Natural killer cell (primary cell): ENCODE results near the gene NTM. TPM values are rescaled to one million over a fixed set of nuclear protein-coding genes. Genes with fewer than 3 reads are reported as not detected.

Experiments used
- ATAC-seq, 3 donors: fragments of 150-1000 bp in 2 of 3; fragments of 200-7000 bp in 1 of 3; cut with Tn5 transposase; 1 replicate in 1 of 3; 2 replicates in 2 of 3; pipeline ENCODE4 v1.10.0; 2021; ENCODE audit warnings: mild to moderate bottlenecking in 2 of 3, moderate library complexity in 2 of 3
- DNase-seq, 2 donors: peaks; one replicate each; pipeline versions ENCODE4 v3.0.0 to v3.0.0-alpha.2; 2013 to 2021; ENCODE audit warnings: mixed read lengths in 1 of 2
- H3K27ac ChIP-seq: one replicate; pipeline ENCODE4 v1.5.1; 2013; ENCODE audit warnings: mild to moderate bottlenecking, low read length
- H3K27me3 ChIP-seq: one replicate; pipeline ENCODE4 v1.6.1; 2013; ENCODE audit warnings: low read length; ENCODE audit not compliant: control insufficient read depth, insufficient read depth
- H3K36me3 ChIP-seq: one replicate; pipeline ENCODE4 v1.6.1; 2013; ENCODE audit warnings: low read length; ENCODE audit not compliant: control insufficient read depth, insufficient read depth
- H3K4me1 ChIP-seq: one replicate; pipeline ENCODE4 v1.6.1; 2013; ENCODE audit warnings: low read length; ENCODE audit not compliant: control insufficient read depth, insufficient read depth
- H3K4me3 ChIP-seq: one replicate; pipeline ENCODE4 v1.5.1; 2013; ENCODE audit warnings: low read length
- H3K9me3 ChIP-seq: one replicate; pipeline ENCODE4 v1.6.1; 2013; ENCODE audit warnings: low read length; ENCODE audit not compliant: control insufficient read depth, insufficient read depth
- H3K27ac Mint-ChIP-seq, 2 donors: one replicate each; pipeline ENCODE4 v1.8.0; 2022; ENCODE audit warnings: mild to moderate bottlenecking in 2 of 2, mixed read lengths in 2 of 2, moderate library complexity in 1 of 2
- H3K27me3 Mint-ChIP-seq, 2 donors: one replicate each; pipeline ENCODE4 v1.8.0; 2022; ENCODE audit warnings: low read depth in 2 of 2, mixed read lengths in 2 of 2
- H3K36me3 Mint-ChIP-seq: one replicate; pipeline ENCODE4 v1.8.0; 2022; ENCODE audit warnings: mixed read lengths
- H3K4me1 Mint-ChIP-seq, 2 donors: one replicate each; pipeline ENCODE4 v1.8.0; 2022; ENCODE audit warnings: mixed read lengths in 2 of 2
- H3K4me3 Mint-ChIP-seq: one replicate; pipeline ENCODE4 v1.8.0; 2022; ENCODE audit warnings: mild to moderate bottlenecking, moderate library complexity, mixed read lengths
- H3K9me3 Mint-ChIP-seq, 2 donors: one replicate each; pipeline ENCODE4 v1.8.0; 2022; ENCODE audit warnings: mixed read lengths in 2 of 2
- WGBS: methylation state at CpG from one replicate; pipeline ENCODE4 v1.1.7; 2013; ENCODE audit warnings: missing lambda C conversion rate; ENCODE audit not compliant: insufficient coverage; 5-methylcytosine and 5-hydroxymethylcytosine counted together
- intact Hi-C: fragments of 100-400 bp; cut with micrococcal nuclease; formaldehyde crosslinking; loops from one replicate; pipeline ENCODE4 v1.14.2; 2022
- total RNA-seq, 4 donors: library from RNA; stranded (reverse); fragments of 120-200 nt in 1 of 4; gene quantifications; one replicate each; pipeline versions ENCODE4 v1.2.3 to v1.2.4, GENCODE V29; 2013 to 2022
- TF ChIP-seq, protein P1 (sequence below): fragments of 200-600 bp; IDR thresholded peaks from one replicate; pipeline ENCODE4 v1.8.0; 2022; ENCODE audit warnings: antibody characterized with exemption

NTM gene
- total RNA-seq, 3 donors from 2014 or later (not counting 1 experiment from before 2014, with no cell fraction given): not detected

DNA sequence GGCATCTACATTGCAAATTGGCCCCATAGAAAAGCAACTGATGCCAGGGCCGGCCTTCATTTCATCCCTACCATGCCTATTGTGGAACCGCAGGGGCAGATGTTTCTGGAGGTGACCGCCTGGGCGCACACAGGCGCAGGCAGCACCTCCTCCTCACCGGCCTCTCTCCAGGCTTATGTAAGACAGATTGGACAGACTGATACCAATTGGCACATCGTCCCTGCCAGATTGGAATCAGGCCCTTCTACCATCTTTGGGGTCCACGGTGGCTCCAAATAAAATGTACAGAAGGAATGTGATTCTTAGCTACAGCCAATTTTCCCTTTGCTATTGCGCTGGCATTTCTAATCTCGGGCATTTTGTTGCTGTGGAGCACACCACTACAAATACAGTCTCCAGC, 732.6 kb downstream of the NTM start:
- Mint-ChIP-seq H3K27me3 (no peaks in the 10 kb centered on the region), H3K36me3 (no peaks in the 10 kb centered on the region), H3K4me3 (no peak overlapping the region), H3K9me3 (peaks cover 7 to 14% of the 10 kb centered on the region in 2 donors), H3K4me1 (no peaks in the 10 kb centered on the region), H3K27ac (no peak overlapping the region)
- Histone ChIP-seq H3K27me3 (no peaks in the 10 kb centered on the region), H3K4me3 (no peak overlapping the region), H3K27ac (no peak overlapping the region), H3K9me3 (peaks cover 6% of the 10 kb centered on the region), H3K4me1 (no peaks in the 10 kb centered on the region), H3K36me3 (no peaks in the 10 kb centered on the region)
- ATAC-seq (no peak), DNase-seq (no peak)
- TF ChIP-seq, protein P1, sequence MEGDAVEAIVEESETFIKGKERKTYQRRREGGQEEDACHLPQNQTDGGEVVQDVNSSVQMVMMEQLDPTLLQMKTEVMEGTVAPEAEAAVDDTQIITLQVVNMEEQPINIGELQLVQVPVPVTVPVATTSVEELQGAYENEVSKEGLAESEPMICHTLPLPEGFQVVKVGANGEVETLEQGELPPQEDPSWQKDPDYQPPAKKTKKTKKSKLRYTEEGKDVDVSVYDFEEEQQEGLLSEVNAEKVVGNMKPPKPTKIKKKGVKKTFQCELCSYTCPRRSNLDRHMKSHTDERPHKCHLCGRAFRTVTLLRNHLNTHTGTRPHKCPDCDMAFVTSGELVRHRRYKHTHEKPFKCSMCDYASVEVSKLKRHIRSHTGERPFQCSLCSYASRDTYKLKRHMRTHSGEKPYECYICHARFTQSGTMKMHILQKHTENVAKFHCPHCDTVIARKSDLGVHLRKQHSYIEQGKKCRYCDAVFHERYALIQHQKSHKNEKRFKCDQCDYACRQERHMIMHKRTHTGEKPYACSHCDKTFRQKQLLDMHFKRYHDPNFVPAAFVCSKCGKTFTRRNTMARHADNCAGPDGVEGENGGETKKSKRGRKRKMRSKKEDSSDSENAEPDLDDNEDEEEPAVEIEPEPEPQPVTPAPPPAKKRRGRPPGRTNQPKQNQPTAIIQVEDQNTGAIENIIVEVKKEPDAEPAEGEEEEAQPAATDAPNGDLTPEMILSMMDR: no peak
- intact Hi-C loops: no loop called here
- WGBS: 89% methylated on average over 10 of the region's 10 CpGs

DNA sequence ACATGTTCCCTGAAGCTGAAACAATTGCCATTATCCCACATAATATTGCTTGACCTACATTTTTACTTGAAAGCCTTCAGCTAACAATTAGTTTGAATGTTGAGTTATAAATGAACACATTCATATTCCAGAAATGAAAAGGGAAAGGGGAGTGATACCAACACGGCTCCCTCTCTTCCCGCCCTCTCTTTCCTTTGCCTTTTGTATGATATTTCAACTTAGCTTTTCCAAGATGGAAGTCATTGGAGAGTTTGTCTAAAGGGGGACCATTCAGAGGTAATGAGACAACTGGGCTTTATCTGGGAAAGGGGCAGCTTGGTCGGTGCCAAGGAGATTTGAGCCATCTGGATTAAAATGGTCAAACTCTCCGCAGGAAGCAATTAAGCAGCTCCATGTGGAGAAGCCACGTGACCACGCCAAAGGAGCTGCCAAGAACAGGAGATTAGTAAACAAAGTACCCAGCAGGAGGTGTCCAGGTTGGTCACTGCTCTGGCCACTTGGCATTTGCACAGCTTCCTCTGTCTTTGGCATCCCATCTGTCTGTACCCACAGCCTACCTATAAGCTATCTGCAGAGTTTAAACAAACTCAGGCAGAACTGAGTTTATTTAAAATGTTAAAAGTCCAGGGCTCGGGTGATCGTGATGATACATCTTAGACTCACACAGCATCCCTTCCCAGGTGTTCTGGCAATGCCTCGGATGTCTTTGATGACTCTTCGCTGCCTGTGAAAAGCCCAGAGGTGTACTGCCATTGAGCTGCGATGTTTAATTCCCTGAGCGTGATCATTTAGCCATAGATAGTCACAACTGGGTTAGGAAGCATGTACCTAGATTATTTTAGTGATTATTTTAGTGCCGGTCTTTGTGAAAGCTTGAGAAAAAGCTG, 735.9 kb downstream of the NTM start:
- H3K4me1 Mint-ChIP-seq: no peaks in the 10 kb centered on the region
- H3K9me3 ChIP-seq: no peaks in the 10 kb centered on the region
- H3K9me3 Mint-ChIP-seq: peaks cover 12 to 16% of the 10 kb centered on the region in 2 donors
- 83% methylated on average over 10 of the region's 13 CpGs for WGBS
- H3K36me3 ChIP-seq: no peaks in the 10 kb centered on the region
- no peak overlapping the region for H3K27ac Mint-ChIP-seq
- TF ChIP-seq, protein P1: no peak
- H3K27me3 ChIP-seq: no peaks in the 10 kb centered on the region
- no peaks in the 10 kb centered on the region for H3K27me3 Mint-ChIP-seq
- ATAC-seq: no peak
- H3K4me3 ChIP-seq: no peak overlapping the region
- no peaks in the 10 kb centered on the region for H3K36me3 Mint-ChIP-seq
- no peak overlapping the region for H3K27ac ChIP-seq
- no peaks in the 10 kb centered on the region for H3K4me1 ChIP-seq
- intact Hi-C loops: no loop called here
- no peak for DNase-seq
- H3K4me3 Mint-ChIP-seq: no peak overlapping the region

- no peaks in the 10 kb centered on the region for H3K36me3 Mint-ChIP-seq
- H3K4me3 ChIP-seq: no peak overlapping the region
- H3K27me3 Mint-ChIP-seq: no peaks in the 10 kb centered on the region
- H3K9me3 ChIP-seq: no peaks in the 10 kb centered on the region
- peaks cover 8 to 9% of the 10 kb centered on the region in 2 donors for H3K9me3 Mint-ChIP-seq
- intact Hi-C loops: no loop called here
- TF ChIP-seq, protein P1: no peak
- no peak for ATAC-seq
- no peaks in the 10 kb centered on the region for H3K27me3 ChIP-seq
- H3K36me3 ChIP-seq: no peaks in the 10 kb centered on the region
- H3K27ac ChIP-seq: no peak overlapping the region
- no peak overlapping the region for H3K4me3 Mint-ChIP-seq
- no peak for DNase-seq
- H3K4me1 ChIP-seq: no peaks in the 10 kb centered on the region
- H3K27ac Mint-ChIP-seq: no peak overlapping the region
- no peaks in the 10 kb centered on the region for H3K4me1 Mint-ChIP-seq
- WGBS: 75% methylated on average over 2 of the region's 2 CpGs
Measured at GRCh38 chr11:132111316-132111715, 740.9 kb downstream of the NTM start.

GRCh38 chr11:132111838-132112237, 741.4 kb downstream of the NTM start:
- H3K9me3 ChIP-seq: no peaks in the 10 kb centered on the region
- no peaks in the 10 kb centered on the region for H3K27me3 ChIP-seq

More at GRCh38 chr11:132111838-132112237, 741.4 kb downstream of the NTM start:
- intact Hi-C loops: no loop called here
- WGBS: 86% methylated on average over 5 of the region's 5 CpGs
- Histone ChIP-seq H3K4me3 (no peak overlapping the region), H3K27ac (no peak overlapping the region), H3K4me1 (no peaks in the 10 kb centered on the region), H3K36me3 (no peaks in the 10 kb centered on the region)
- no peak for ATAC-seq
- Mint-ChIP-seq H3K36me3 (no peaks in the 10 kb centered on the region), H3K4me3 (no peak overlapping the region), H3K9me3 (peaks cover 8 to 9% of the 10 kb centered on the region in 2 donors), H3K4me1 (no peaks in the 10 kb centered on the region), H3K27ac (no peak overlapping the region), H3K27me3 (no peaks in the 10 kb centered on the region)
- TF ChIP-seq, protein P1: no peak
- DNase-seq: no peak
